ENCODE data around the gene IPO11.
A peak's percentile ranks its signal among the peaks of the same experiment; 100 is the strongest.

- TF ChIP-seq CTCF (conservative IDR thresholded peaks at IDR 0.05; ENCODE audit: low read depth, low read length) (peak; percentile 85), EZH2 (IDR thresholded peaks at IDR 0.05; ENCODE audit: borderline replicate concordance, low read depth, low read length, poor library complexity, severe bottlenecking) (no peak)
These were observed 48.0 kb downstream of the IPO11 start for GRCh38 chr5:62460578-62460983.

Data from A673 (cell line).